HG03097 (cell line): ENCODE data around the gene CREB3L2.
"Not testable (repeated sequence)": the region's sequence is repeated elsewhere in the genome, so short reads cannot be mapped to it uniquely, and the experiment has no call there.

Experiments used
- ATAC-seq: cut with Tn5 transposase; IDR thresholded peaks from one replicate; pipeline ENCODE4 v1.9.1; 2021; ENCODE audit not compliant: unreplicated experiment, low FRiP score

CREB3L2 gene, protein sequence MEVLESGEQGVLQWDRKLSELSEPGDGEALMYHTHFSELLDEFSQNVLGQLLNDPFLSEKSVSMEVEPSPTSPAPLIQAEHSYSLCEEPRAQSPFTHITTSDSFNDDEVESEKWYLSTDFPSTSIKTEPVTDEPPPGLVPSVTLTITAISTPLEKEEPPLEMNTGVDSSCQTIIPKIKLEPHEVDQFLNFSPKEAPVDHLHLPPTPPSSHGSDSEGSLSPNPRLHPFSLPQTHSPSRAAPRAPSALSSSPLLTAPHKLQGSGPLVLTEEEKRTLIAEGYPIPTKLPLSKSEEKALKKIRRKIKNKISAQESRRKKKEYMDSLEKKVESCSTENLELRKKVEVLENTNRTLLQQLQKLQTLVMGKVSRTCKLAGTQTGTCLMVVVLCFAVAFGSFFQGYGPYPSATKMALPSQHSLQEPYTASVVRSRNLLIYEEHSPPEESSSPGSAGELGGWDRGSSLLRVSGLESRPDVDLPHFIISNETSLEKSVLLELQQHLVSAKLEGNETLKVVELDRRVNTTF

DNA sequence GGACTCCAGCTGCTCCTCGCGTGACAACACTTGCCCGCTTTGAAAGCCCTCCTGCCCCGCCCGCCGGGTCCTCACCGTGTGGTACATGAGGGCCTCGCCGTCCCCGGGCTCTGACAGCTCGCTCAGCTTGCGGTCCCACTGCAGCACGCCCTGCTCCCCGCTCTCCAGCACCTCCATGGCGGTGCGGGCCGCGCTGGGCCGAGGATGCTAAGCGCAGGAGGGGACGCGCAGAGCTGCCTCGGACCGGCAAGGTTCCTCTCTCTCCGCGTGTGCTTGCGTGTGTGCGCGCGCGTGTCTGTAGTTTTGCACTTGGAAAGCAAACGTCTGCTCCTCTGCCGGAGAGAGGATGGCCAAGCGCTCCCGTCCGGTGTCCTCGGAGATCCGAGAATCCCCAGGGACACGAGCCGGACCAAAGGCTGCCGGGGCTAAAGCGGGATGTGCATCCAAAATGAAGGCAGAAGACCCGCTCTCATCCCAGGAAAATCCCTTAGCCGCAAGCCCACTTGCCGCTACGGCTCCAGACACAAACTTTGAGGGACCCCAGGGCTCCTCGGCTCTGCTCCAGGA is at the start of gene CREB3L2:
Gene CREB3L2, minus strand, starts transcription at position 558 of the 567 bp plus-strand sequence. Its CDS starts 381 bp downstream, at position 177.
- peak; percentile 27 for ATAC-seq

DNA sequence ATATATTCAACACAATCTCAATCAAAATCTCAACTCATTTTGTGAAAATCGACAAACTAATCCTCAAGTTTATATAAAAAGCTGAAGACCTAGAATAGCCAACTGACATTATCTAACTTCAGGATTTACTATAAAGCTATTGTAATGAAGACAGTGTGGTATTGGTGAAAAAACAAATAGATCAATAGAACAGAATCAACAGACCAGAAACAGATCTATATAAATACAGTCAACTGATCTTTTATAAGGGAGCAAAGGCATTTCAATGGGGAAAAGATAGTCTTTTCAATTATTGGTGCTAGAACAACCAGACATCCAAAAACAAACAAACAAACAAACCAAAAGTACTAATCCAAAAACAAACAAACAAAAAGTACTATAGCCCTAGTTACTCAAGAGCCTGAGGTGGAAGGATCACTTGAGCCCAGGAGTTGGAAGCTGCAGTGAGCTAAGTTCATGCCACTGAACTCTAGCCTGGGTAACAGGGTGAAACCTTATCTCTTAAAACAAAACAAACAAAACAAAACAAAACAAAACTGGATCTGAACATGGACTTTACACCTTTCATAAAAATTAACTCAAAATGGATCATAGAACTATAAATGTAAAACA is 47.7 kb upstream of the CREB3L2 start:
- no peak for ATAC-seq

DNA sequence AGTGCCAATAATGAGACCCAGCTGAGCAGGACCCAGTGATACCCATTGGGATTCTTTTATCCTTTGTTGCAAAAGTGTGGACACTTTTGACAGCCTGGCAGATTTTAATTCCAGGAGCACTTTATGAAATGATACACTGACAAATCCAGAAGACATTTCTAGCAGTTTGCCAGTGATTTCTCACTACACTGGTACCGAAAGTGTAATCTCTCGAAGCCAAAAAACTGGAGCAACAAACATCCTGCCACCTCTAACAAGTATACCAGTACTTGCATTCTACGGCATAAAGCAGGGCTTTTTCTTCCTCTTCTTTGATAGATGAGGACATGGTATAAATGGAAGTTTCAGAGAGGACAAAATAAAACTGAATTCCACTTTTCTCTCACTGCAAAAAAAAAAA is 46.0 kb upstream of the CREB3L2 start:
- no peak for ATAC-seq

DNA sequence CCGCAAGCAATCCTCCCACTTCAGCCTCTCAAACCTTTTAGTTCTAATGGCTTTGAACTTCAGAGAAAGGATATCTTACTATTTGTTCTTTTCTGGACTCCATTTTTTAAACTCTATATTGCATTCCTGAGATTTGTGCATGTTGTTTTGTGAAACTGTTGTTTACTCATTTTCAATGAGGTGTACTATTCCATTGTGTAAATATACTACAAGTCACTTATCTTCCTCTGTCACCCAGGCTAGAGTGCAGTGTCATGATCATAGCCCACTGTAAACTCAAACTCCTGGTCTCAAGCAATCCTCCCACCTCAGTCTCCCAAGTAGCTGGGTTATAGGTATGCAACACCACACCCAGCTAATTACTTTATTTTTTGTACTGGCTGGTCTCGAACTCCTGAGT is 43.0 kb upstream of the CREB3L2 start:
- ATAC-seq = no peak

GRCh38 chr7:138040063-138040462 is 38.2 kb upstream of the CREB3L2 start:
- ATAC-seq = not testable (repeated sequence)

DNA sequence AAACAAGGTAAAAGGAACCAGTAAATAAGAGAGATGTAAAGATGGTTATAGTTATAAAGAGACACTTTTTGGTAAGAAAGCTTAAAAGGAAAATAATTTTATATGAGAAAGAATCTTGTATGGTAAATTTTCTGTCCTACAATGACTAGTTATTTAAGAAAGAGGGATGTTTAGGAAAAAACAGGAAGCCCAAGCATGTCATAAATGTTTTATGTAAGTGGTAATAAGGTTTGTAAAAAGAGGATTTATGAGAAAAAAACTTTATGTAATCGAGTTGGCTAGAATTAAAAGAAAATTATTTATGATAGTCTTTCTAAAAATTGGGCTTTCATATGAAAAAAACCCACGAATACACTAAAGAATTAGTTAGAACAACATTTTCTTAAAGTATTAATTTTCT is 34.2 kb upstream of the CREB3L2 start:
- ATAC-seq = no peak

DNA sequence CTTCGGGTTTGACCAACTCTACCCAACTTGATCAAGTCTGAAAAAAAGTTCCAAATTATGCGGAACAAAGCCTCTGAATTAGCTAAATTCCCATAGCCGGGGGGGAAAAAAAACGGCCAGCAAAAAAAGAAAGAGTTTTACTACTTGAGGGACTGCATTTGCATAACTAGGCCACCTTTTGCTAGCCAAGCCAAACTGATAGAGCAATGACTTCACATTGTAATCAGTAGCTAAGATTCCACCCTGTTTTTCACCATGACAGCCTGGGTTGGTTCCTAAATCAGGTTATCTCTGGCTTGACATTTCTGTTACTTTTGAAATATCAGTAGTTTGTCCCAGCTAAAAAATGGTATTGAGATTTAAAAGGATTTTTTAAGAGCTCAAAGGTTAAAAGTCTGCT is 31.4 kb upstream of the CREB3L2 start:
- no peak for ATAC-seq

GRCh38 chr7:138032770-138033169 is 30.9 kb upstream of the CREB3L2 start:
- no peak for ATAC-seq

- peak; percentile 71 for ATAC-seq
Observed at GRCh38 chr7:138032186-138032585, 30.3 kb upstream of the CREB3L2 start.

DNA sequence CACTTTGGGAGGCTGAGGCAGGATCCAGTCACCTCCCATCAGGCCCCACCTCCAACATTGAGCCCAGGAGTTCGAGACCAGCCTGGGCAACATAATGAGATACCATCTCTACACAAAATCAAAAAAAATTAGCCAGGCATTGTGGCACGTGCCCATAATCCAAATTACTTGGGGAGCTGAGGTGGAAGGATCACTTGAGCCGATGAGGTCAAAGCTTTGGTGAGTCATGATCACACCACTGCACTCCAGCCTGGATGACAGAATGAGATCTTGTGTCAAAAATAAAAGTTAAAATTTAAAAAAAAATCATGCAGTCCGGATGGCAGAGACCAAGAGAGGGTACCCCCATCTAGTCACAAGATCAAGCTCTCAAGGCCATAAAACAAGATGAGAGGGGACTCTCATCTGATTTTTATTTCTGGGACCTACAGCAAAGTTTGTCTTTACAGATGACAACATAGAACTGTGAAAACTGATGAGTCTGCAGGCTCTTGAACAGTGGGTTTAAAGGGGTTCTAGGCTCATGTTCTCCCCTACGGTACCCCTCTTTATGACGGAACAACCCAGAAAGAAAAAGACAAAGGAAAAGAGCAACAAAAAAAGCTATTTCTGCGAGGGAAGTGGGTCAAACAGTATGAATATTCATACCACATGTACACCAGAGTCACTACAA is 28.9 kb upstream of the CREB3L2 start:
- ATAC-seq = no peak

GRCh38 chr7:138029941-138030340 is 28.1 kb upstream of the CREB3L2 start:
- no peak for ATAC-seq

GRCh38 chr7:138029126-138029525 is 27.2 kb upstream of the CREB3L2 start:
- ATAC-seq = no peak

GRCh38 chr7:138027100-138027499 is 25.2 kb upstream of the CREB3L2 start:
- no peak for ATAC-seq

- ATAC-seq = no peak
Observed at GRCh38 chr7:138025215-138026186, 23.6 kb upstream of the CREB3L2 start.

- ATAC-seq = no peak
Observed at GRCh38 chr7:138024765-138025164, 22.9 kb upstream of the CREB3L2 start.

DNA sequence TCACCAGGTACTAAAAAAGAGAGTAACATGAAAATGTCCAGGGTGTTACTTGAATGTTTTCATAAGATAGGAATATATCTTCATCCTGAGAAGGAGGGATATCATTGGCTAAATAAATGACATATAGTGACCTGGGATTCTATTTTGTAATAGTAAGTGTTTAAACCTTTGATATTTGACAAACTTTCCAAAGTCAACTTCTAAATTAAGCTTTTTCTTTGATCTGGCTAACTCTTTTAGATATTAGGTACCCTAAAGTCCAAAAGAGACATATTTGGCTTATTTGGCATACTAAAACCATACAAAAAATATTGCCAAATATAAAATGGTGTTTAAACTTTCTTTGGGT is 22.4 kb upstream of the CREB3L2 start:
- no peak for ATAC-seq

DNA sequence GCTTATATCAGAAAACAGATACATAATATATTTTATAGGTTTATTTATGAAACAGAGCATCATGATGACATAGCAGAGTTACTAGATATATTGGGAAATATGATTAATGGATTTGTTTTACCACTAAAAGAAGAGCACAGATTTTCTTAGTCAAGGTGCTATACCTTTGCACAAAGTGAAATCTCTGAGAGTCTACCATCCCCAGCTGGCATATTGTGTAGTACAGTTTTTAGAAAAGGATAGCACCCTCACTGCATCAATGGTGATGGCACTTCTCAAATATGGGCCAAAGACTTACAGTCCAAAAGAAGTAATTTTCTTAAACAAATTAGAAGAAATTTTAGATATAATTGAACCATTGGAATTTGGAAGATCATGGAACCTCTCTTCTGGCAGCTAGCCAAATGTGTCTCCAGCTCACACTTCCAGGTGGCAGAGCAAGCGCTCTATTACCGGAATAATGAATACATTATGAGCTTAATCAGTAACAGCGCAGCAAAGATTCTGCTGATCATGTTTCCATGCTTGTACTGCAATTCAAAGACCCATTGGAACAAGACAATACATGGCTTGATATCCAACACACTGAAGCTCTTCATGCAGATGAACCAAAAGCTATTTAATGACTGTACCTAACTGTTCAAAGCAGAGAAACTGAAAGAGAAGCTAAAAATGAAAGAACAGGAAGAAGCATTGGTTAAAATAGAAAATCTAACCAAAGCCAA is 21.9 kb upstream of the CREB3L2 start:
- peak; percentile 78 for ATAC-seq

DNA sequence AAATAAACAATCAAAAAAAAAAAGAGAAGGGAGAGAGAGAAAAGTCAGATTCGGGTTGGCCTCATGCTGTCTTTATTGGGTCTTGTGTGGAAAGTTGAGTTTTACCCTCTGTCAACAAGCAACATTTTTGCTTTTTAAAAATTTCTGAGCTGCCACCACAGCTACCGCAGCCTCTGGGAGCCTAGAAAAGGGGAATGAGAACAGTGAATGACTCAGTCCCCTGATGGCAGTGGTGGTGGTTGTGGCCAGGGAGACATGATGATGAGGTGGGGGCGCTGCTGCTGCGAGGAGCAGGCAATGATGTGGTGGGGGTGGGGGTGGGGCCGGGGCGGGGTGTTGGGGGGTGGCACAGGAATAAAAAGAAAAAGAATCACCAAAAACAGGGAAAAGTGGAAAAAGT is 20.0 kb upstream of the CREB3L2 start:
- ATAC-seq = no peak

DNA sequence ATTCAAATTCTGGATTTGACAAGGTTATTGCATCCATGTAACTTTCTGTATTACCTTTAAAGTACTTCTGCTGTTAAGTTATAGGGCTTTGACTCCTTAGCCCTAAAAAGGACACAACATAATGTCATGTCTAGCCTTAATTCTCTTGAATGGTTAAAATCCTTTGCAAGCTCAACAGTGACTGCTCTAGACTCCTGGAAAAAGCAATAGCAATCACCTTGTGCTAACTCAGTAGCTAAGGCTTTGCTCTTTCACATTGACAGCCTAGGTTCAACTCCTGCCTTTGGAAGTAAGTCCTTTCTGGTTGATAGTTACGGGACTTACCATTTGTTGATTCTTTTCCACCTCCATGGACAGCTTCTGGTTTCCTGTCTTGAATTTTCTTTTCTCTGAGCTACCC is 16.1 kb upstream of the CREB3L2 start:
- ATAC-seq = no peak
